Measurements from ENCODE around the gene SH3PXD2B.
"Not testable (repeated sequence)": the region's sequence is repeated elsewhere in the genome, so short reads cannot be mapped to it uniquely, and the experiment has no call there.

Gene SH3PXD2B

GRCh38 chr5:172485511-172486202 is 31.3 kb upstream of the SH3PXD2B start:
- DNase-seq: no peak

GRCh38 chr5:172484664-172485063 is 30.3 kb upstream of the SH3PXD2B start:
- no peak for DNase-seq

- DNase-seq: no peak
Measured at GRCh38 chr5:172482156-172483020, 28.1 kb upstream of the SH3PXD2B start.

- DNase-seq: no peak
Measured at GRCh38 chr5:172481011-172481800, 26.9 kb upstream of the SH3PXD2B start.

GRCh38 chr5:172479784-172480115 is 25.4 kb upstream of the SH3PXD2B start:
- no peak for DNase-seq

GRCh38 chr5:172479034-172479783 is 24.9 kb upstream of the SH3PXD2B start:
- DNase-seq: peak; percentile 33

- DNase-seq: not testable (repeated sequence)
Measured at GRCh38 chr5:172478695-172479033, 24.3 kb upstream of the SH3PXD2B start.

GRCh38 chr5:172478256-172478655 is 23.9 kb upstream of the SH3PXD2B start:
- DNase-seq: no peak

GRCh38 chr5:172477466-172477865 is 23.1 kb upstream of the SH3PXD2B start:
- DNase-seq: no peak

- no peak for DNase-seq
Measured at GRCh38 chr5:172474293-172474692, 20.0 kb upstream of the SH3PXD2B start.

GRCh38 chr5:172473427-172473826 is 19.1 kb upstream of the SH3PXD2B start:
- no peak for DNase-seq

GRCh38 chr5:172469697-172470096 is 15.4 kb upstream of the SH3PXD2B start:
- DNase-seq: no peak

- no peak for DNase-seq
Measured at GRCh38 chr5:172466062-172466461, 11.7 kb upstream of the SH3PXD2B start.

GRCh38 chr5:172463031-172463430 is 8.7 kb upstream of the SH3PXD2B start:
- no peak for DNase-seq

- DNase-seq: no peak
Measured at GRCh38 chr5:172459783-172460165, 5.4 kb upstream of the SH3PXD2B start.

GRCh38 chr5:172458976-172459782 is 4.9 kb upstream of the SH3PXD2B start:
- no peak for DNase-seq

GRCh38 chr5:172456076-172456722 is 1.9 kb upstream of the SH3PXD2B start:
- no peak for DNase-seq

- no peak for DNase-seq
Measured at GRCh38 chr5:172455511-172456061, 1.3 kb upstream of the SH3PXD2B start.

GRCh38 chr5:172455087-172455381 is 709 bp upstream of the SH3PXD2B start:
- DNase-seq: no peak

GRCh38 chr5:172453986-172454357 is 353 bp downstream of the SH3PXD2B start:
- no peak for DNase-seq

- no peak for DNase-seq
Measured at GRCh38 chr5:172453206-172453985, 929 bp downstream of the SH3PXD2B start.
